ENCODE results near the gene JAK3. TPM values are rescaled to one million over a fixed set of nuclear protein-coding genes. Genes with fewer than 3 reads are reported as not detected.

The JAK3 gene
- total and polyA plus RNA-seq, 2 of the 4 experiments (the other 2 are of a cell fraction) = 0.36 to 1.5 TPM

GRCh38 chr19:17803264-17803896, 44.4 kb downstream of the JAK3 start:
- Histone ChIP-seq H3K9ac (ENCODE audit: low read depth, low read length) (no peak overlapping the region), H2AK9ac (replicated peaks; ENCODE audit: low read depth, low read length, poor library complexity) (no peak overlapping the region), H4K5ac (ENCODE audit: low read depth, low read length) (no peak overlapping the region), H2AK5ac (ENCODE audit: low read depth, low read length) (no peak overlapping the region), H3K56ac (ENCODE audit: extremely low read depth, insufficient read depth, low read length) (no peak overlapping the region), H3K4ac (ENCODE audit: low read depth, low read length) (no peak overlapping the region), H4K20me1 (ENCODE audit: insufficient read depth, low read length) (no peaks in the 10 kb centered on the region), H2AFZ (replicated peaks; ENCODE audit: low read length, poor library complexity) (no peak overlapping the region), H2BK15ac (ENCODE audit: low read depth, low read length) (no peak overlapping the region), H4K91ac (ENCODE audit: insufficient read depth, low read depth, low read length) (no peak overlapping the region), H3K14ac (replicated peaks; ENCODE audit: low read depth, low read length) (no peak overlapping the region), H3K79me1 (ENCODE audit: low read depth in 1 of 2, low read length in 2 of 2) (no peaks in the 10 kb centered on the region), H3K23ac (ENCODE audit: low read depth, low read length) (no peak overlapping the region), H2BK20ac (ENCODE audit: low read depth, low read length) (no peak overlapping the region), H2BK5ac (ENCODE audit: low read depth, low read length, poor library complexity, severe bottlenecking) (no peak overlapping the region), H3K18ac (ENCODE audit: low read depth, low read length) (no peak overlapping the region), H3K4me3 (ENCODE audit: insufficient read depth, low read depth, low read length) (no peak overlapping the region), H3K27me3 (ENCODE audit: control insufficient read depth, insufficient read depth, low read length) (peaks cover 33% of the 10 kb centered on the region), H3K36me3 (ENCODE audit: control insufficient read depth, insufficient read depth, low read length) (no peaks in the 10 kb centered on the region), H3K4me2 (ENCODE audit: low read depth, low read length) (no peak overlapping the region), H2BK120ac (ENCODE audit: low read depth, low read length) (no peak overlapping the region), H3K4me1 (ENCODE audit: control insufficient read depth, insufficient read depth, low read length) (no peaks in the 10 kb centered on the region), H3K9me1 (ENCODE audit: insufficient read depth, low read length) (no peaks in the 10 kb centered on the region), H3K9me3 (ENCODE audit: control insufficient read depth, insufficient read depth, low read length) (0 out of 2 replicates have a peak, but pooled peaks cover 2% of the 10 kb centered on the region), H3K27ac (ENCODE audit: insufficient read depth, low read length) (no peak overlapping the region), H4K8ac (ENCODE audit: low read depth in 2 of 2, low read length in 2 of 2) (no peak overlapping the region)
- intact Hi-C loops (cut with micrococcal nuclease) = no loop called here
- ChIA-PET CTCF (no interaction called here), POLR2A (ENCODE audit: unreplicated experiment) (no interaction called here)
- 69% methylated on average over 8 of the region's 14 CpGs; no CpG with 5 or more reads in 1 of the 2 experiments for WGBS, 2 experiments (ENCODE audit: extremely low coverage in 2 of 2, insufficient read length in 1 of 2)
- TF ChIP-seq, protein P1, sequence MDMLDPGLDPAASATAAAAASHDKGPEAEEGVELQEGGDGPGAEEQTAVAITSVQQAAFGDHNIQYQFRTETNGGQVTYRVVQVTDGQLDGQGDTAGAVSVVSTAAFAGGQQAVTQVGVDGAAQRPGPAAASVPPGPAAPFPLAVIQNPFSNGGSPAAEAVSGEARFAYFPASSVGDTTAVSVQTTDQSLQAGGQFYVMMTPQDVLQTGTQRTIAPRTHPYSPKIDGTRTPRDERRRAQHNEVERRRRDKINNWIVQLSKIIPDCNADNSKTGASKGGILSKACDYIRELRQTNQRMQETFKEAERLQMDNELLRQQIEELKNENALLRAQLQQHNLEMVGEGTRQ (IDR thresholded peaks at IDR 0.05; ENCODE audit: low read depth, low read length) = no peak
- TF ChIP-seq RCOR1 (IDR thresholded peaks at IDR 0.05; ENCODE audit: insufficient replicate concordance, low read length) (no peak), SMC3 (IDR thresholded peaks at IDR 0.05; ENCODE audit: low read depth, low read length) (no peak), CEBPB (IDR thresholded peaks at IDR 0.05; ENCODE audit: low read depth, low read length) (no peak), MAFK (IDR thresholded peaks at IDR 0.05; ENCODE audit: low read depth, low read length) (no peak), RFX5 (IDR thresholded peaks at IDR 0.05; ENCODE audit: low read depth, low read length) (no peak), CHD1 (IDR thresholded peaks at IDR 0.05; ENCODE audit: low read depth, low read length) (no peak), RAD21 (IDR thresholded peaks at IDR 0.05; ENCODE audit: low read length) (no peak), BHLHE40 (IDR thresholded peaks at IDR 0.05; ENCODE audit: low read depth, low read length) (no peak), FOS (IDR thresholded peaks at IDR 0.05; ENCODE audit: low read depth, low read length) (no peak), NFE2L2 (IDR thresholded peaks at IDR 0.05; ENCODE audit: low read depth, low read length) (no peak), MAZ (IDR thresholded peaks at IDR 0.05; ENCODE audit: borderline replicate concordance, low read depth, low read length) (no peak), POLR2A (IDR thresholded peaks at IDR 0.05; ENCODE audit: low read depth, low read length) (no peak), MXI1 (IDR thresholded peaks at IDR 0.05; ENCODE audit: borderline replicate concordance, low read depth, low read length) (no peak)
- TF ChIP-seq, protein P2, sequence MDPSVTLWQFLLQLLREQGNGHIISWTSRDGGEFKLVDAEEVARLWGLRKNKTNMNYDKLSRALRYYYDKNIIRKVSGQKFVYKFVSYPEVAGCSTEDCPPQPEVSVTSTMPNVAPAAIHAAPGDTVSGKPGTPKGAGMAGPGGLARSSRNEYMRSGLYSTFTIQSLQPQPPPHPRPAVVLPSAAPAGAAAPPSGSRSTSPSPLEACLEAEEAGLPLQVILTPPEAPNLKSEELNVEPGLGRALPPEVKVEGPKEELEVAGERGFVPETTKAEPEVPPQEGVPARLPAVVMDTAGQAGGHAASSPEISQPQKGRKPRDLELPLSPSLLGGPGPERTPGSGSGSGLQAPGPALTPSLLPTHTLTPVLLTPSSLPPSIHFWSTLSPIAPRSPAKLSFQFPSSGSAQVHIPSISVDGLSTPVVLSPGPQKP (IDR thresholded peaks at IDR 0.05; ENCODE audit: borderline replicate concordance, low read depth, low read length) = no peak
- TF ChIP-seq, protein P3, sequence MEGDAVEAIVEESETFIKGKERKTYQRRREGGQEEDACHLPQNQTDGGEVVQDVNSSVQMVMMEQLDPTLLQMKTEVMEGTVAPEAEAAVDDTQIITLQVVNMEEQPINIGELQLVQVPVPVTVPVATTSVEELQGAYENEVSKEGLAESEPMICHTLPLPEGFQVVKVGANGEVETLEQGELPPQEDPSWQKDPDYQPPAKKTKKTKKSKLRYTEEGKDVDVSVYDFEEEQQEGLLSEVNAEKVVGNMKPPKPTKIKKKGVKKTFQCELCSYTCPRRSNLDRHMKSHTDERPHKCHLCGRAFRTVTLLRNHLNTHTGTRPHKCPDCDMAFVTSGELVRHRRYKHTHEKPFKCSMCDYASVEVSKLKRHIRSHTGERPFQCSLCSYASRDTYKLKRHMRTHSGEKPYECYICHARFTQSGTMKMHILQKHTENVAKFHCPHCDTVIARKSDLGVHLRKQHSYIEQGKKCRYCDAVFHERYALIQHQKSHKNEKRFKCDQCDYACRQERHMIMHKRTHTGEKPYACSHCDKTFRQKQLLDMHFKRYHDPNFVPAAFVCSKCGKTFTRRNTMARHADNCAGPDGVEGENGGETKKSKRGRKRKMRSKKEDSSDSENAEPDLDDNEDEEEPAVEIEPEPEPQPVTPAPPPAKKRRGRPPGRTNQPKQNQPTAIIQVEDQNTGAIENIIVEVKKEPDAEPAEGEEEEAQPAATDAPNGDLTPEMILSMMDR (conservative IDR thresholded peaks at IDR 0.05; ENCODE audit: low read depth, low read length) = no peak
- in situ Hi-C loops (cut with MboI; ENCODE audit: low sequenced_read_pairs) = no loop called here
- DNase-seq (no peak), ATAC-seq (ENCODE audit: low read depth) (no peak)
- BruUV-seq (replicated peaks) = no TSS peak
- dilution Hi-C loops (cut with HindIII; ENCODE audit: low sequenced_read_pairs, unreplicated experiment) = no loop called here
